Measurements from ENCODE around the gene IRAK1. TPM values are rescaled to one million over a fixed set of nuclear protein-coding genes. Genes with fewer than 3 reads are reported as not detected.

IRAK1 gene
- total RNA-seq, 6 experiments from 2014 or later: 103 to 133 (median 120) TPM

GRCh38 chrX:154028502-154029184 lies 8.9 kb upstream of the IRAK1 start:
- Mint-ChIP-seq H3K27me3 (ENCODE audit: insufficient read depth) (peaks cover 4% of the 10 kb centered on the region), H3K36me3 (ENCODE audit: low read depth) (no peaks in the 10 kb centered on the region; the same call in 1 of the 2 replicates), H3K4me3 (no peak overlapping the region), H3K27ac (no peak overlapping the region; the same call in 1 of the 2 replicates), H3K9me3 (no peaks in the 10 kb centered on the region), H3K4me1 (ENCODE audit: low read depth) (no peaks in the 10 kb centered on the region)
- TF ChIP-seq CTCF (IDR thresholded peaks at IDR 0.05): no peak
- no peak for DNase-seq

- Mint-ChIP-seq H3K4me3 (no peak overlapping the region), H3K4me1 (ENCODE audit: low read depth) (peaks cover 4% of the 10 kb centered on the region; the same call in 1 of the 2 replicates), H3K27ac (no peak overlapping the region), H3K9me3 (no peaks in the 10 kb centered on the region), H3K36me3 (ENCODE audit: low read depth) (no peaks in the 10 kb centered on the region; the same call in 1 of the 2 replicates), H3K27me3 (ENCODE audit: insufficient read depth) (peaks cover 4% of the 10 kb centered on the region)
- no peak for TF ChIP-seq CTCF (IDR thresholded peaks at IDR 0.05)
- no peak for DNase-seq
These were observed 8.3 kb upstream of the IRAK1 start for GRCh38 chrX:154027986-154028385.

GRCh38 chrX:154027022-154027402 lies 7.3 kb upstream of the IRAK1 start:
- Mint-ChIP-seq H3K4me1 (ENCODE audit: low read depth) (peaks cover 6% of the 10 kb centered on the region; the same call in 1 of the 2 replicates), H3K27me3 (ENCODE audit: insufficient read depth) (peaks cover 4% of the 10 kb centered on the region), H3K4me3 (no peak overlapping the region), H3K9me3 (no peaks in the 10 kb centered on the region), H3K27ac (no peak overlapping the region), H3K36me3 (ENCODE audit: low read depth) (no peaks in the 10 kb centered on the region; the same call in 1 of the 2 replicates)
- no peak for TF ChIP-seq CTCF (IDR thresholded peaks at IDR 0.05)
- no peak for DNase-seq

GRCh38 chrX:154026136-154027021 lies 6.7 kb upstream of the IRAK1 start:
- no peaks in the 10 kb centered on the region for H3K36me3 Mint-ChIP-seq (ENCODE audit: low read depth)
- H3K27me3 Mint-ChIP-seq (ENCODE audit: insufficient read depth): peaks cover 4% of the 10 kb centered on the region
- no peak for TF ChIP-seq CTCF (IDR thresholded peaks at IDR 0.05)
- peaks cover 8% of the 10 kb centered on the region for H3K4me1 Mint-ChIP-seq (ENCODE audit: low read depth)
- H3K9me3 Mint-ChIP-seq: no peaks in the 10 kb centered on the region
- H3K27ac Mint-ChIP-seq: no peak overlapping the region
- H3K4me3 Mint-ChIP-seq: no peak overlapping the region
- no peak for DNase-seq

GRCh38 chrX:154025230-154025629 lies 5.5 kb upstream of the IRAK1 start:
- Mint-ChIP-seq H3K9me3 (no peaks in the 10 kb centered on the region), H3K36me3 (ENCODE audit: low read depth) (no peaks in the 10 kb centered on the region), H3K27me3 (ENCODE audit: insufficient read depth) (peaks cover 4% of the 10 kb centered on the region), H3K27ac (no peak overlapping the region), H3K4me1 (ENCODE audit: low read depth) (peaks cover 19% of the 10 kb centered on the region), H3K4me3 (no peak overlapping the region)
- no peak for DNase-seq
- no peak for TF ChIP-seq CTCF (IDR thresholded peaks at IDR 0.05)
